ENCODE results near the gene SLC4A1.

SLC4A1 gene

DNA sequence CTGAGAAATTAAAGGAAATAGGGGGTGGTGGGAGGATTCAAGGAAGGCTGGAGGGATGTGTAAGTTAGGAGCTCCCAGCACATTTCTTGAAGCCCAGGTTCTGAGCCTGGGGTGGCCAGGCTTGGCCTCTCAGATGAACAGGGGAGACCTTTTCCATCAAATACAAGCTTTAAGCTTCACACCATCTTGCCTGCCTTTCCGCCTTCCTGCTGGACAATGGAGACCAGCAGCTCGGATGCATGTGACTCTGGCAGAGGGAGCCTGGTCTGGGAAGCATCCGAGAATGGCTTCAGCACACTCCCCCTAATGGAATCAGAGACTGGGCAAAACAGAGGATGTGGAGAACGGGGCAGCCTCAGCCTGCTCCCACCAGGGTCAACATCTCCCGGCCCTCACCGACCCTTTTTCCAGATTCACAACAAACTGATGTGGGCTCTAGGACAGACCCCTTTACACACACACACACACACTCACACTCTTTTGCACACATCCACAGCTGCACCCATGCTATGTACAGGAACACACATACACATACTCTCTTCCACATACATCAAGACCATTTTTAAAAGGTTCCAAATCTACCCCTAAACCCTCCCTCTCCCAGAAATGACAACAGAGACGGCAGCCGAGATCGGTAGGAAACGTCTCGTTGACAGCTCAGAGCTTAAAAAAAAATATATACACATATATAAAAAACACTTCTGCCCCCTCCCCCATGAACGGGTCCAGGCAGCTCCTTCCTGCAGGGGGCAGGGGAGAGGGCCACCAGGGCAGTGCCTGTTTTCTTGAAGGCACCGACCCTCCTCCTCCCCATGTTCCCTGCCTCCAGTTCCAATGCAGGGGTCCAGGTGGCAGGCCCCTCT lies 61.7 kb downstream of the SLC4A1 start:
- no peak overlapping the region for H3K4me3 ChIP-seq (ENCODE audit: low read length)
- DNase-seq (ENCODE audit: low read depth), result no peak
- TF ChIP-seq, protein P1, sequence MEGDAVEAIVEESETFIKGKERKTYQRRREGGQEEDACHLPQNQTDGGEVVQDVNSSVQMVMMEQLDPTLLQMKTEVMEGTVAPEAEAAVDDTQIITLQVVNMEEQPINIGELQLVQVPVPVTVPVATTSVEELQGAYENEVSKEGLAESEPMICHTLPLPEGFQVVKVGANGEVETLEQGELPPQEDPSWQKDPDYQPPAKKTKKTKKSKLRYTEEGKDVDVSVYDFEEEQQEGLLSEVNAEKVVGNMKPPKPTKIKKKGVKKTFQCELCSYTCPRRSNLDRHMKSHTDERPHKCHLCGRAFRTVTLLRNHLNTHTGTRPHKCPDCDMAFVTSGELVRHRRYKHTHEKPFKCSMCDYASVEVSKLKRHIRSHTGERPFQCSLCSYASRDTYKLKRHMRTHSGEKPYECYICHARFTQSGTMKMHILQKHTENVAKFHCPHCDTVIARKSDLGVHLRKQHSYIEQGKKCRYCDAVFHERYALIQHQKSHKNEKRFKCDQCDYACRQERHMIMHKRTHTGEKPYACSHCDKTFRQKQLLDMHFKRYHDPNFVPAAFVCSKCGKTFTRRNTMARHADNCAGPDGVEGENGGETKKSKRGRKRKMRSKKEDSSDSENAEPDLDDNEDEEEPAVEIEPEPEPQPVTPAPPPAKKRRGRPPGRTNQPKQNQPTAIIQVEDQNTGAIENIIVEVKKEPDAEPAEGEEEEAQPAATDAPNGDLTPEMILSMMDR (conservative IDR thresholded peaks at IDR 0.05; ENCODE audit: low read length), result peak; percentile 25; the same call in 1 of the 2 replicates

DNA sequence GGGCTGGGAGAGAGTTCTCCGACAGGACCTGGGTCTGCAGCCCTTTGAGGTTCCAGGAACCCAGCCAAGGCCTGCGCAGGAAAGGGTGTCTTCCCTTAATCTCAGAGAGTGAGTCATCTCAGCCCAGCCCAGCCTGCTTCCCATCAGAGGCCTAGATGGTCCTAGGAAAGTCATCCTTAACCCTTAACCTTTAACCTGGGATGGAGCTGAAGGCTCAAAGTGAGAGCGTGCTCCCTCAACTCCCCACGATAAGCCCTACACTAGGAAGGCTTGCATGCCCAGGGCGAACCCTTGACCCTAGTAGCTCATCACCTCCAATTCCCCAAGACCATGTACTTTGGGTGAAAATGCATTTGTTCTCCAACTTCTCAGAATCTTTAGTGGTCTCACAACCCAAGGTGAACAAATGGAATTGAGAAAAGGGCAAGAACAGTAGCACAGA lies 63.5 kb downstream of the SLC4A1 start:
- DNase-seq (ENCODE audit: low read depth), result peak; percentile 43
- H3K4me3 ChIP-seq (ENCODE audit: low read length), result no peak overlapping the region
- TF ChIP-seq, protein P1 (conservative IDR thresholded peaks at IDR 0.05; ENCODE audit: low read length), result no peak

DNA sequence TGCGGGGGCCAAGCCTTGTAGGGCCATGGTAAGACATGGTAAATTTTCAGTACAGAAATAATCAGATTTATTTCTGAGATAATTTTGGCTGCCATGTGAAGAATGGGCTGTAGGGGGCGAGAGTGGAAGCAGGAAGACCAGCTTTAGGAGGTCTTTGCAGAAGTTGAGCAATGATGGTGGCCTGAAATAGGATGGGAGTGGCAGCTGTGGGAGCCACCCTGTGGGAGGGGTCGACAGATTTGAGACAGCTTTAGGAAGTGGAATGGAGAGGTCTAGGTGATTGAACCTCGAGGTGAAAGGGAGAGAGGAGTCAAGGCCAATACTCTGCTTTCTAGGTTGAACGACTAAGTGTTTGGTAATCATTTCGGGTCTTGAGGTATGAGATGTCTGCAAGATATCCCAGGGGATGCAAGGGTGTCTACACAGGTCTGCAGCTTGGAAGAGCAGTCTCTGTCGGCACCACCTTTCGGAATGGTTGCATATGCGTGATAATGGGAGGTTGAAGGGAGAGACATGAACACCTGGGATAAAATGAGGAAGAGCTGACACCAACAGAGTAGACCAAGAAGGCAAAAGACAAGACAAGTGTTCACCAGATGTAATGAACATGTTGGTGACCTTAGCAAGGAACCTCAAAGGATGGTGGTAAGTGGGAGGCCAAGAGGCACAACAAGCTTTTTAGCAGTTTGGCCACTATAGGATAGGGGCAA lies 64.0 kb downstream of the SLC4A1 start:
- DNase-seq (ENCODE audit: low read depth), result peak; percentile 49
- TF ChIP-seq, protein P1 (conservative IDR thresholded peaks at IDR 0.05; ENCODE audit: low read length), result peak; percentile 81
- no peak overlapping the region for H3K4me3 ChIP-seq (ENCODE audit: low read length)

DNA sequence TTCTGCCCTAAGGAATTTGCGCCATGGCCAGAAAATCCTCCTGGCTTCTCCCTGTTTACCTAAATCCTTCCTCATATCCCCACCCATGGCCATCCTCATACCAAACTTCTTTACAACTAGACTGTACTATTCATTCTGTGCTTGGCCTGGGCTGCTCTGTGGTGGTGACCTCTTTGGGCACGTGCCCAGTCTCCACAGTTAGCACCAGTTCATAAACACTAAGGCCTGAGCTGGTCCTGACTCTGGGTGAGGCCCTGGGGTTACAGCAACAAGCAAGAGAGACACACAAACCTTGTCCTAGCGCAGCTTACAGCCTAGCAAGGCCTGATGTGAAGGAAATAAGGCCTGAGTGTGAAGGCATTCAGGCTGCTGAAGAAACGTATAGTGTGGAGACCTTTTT lies 65.2 kb downstream of the SLC4A1 start:
- TF ChIP-seq, protein P1 (conservative IDR thresholded peaks at IDR 0.05; ENCODE audit: low read length), result no peak
- no peak overlapping the region for H3K4me3 ChIP-seq (ENCODE audit: low read length)
- no peak for DNase-seq (ENCODE audit: low read depth)

DNA sequence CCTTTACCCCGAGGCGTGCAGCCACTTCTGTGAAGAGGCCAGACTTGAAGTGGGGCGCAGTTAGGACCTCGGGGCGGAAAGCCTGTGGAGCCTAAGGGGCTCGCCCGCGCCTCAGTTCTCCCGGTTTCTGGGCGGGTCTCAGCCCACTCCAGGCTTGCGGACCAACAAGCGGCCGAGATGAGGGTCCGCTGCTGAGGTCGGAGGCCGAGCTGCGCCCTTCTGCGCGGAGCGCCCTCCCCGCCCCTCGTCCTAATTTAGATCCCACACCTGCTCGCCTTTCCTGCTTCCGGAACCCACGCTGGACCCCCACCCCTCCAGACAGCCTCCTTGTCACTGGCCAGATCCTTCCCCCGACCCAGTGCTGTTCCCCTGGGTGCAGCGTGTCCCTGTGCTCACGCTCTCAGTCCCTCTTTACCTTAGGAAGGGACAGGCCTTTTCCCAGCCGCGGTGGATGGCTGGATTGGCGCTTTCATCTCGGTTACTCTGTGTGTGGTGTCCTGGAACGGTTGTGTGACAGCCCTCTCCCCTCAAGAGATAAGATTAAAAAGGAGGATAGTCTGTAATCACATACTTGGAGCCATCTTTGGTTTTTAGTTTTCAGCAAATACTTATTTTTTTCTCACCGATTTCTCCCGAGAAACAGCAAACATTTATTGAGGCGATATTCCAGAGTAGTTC lies 67.3 kb downstream of the SLC4A1 start:
- TF ChIP-seq, protein P1 (conservative IDR thresholded peaks at IDR 0.05; ENCODE audit: low read length), result no peak

DNA sequence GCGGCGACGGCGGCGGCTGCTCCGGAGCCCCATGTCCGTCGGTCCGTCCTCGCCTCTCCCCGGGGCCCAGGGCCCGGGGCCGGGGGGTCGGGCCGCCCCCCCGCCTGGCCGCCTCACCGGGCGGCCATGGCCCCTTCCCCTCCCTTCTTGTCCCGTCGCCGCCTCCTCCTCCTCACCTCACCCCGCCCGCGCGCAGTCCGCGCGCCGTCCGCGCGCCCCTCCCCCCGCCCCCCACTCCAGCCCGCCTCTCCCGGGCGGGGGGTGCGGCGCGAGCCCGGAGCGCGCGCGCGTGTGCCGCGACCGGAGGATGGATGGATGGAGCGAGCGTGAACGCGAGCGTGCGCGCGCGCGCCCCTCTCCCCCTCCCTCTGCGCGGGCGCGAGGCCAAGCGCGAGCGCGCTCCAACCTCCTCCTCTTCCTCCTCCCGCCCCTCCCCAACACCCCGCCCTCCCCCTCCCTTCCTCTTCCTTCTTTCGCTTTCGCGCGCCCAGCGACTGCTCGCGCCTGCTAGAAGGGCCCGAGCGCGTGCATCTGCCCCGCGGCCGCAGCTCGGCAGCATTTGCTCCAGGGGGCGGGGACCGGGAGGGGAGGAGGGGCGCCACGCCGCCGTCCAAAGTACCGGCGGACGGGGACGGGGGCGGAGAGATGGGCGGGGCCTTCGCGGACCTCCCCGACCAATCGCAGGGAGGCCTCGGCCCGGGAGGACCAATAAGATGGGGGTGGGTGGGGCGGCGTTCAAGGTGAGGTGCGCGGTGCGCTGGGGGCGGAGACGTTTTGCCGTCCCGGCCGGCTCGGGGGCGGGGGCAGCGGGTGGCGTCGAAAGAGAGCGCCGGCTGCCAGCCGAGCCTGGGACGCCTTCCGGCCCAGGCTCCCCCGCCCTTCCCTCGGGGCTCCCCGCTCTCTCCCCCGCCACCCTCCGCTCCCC lies 68.1 kb downstream of the SLC4A1 start, which contains the start of gene ATXN7L3:
Gene ATXN7L3, minus strand, starts transcription at position 332 of the 925 bp plus-strand sequence. CDS start 1,814 bp downstream, outside the sequence.
- TF ChIP-seq, protein P1 (conservative IDR thresholded peaks at IDR 0.05; ENCODE audit: low read length), result no peak
- H3K4me3 ChIP-seq (ENCODE audit: low read length), result peak within 1 kb of the TSS; percentile 82
- peak; percentile 98 for DNase-seq (ENCODE audit: low read depth)

More for the DNA sequence above, 67.3 kb downstream of the SLC4A1 start:
- no peak for DNase-seq (ENCODE audit: low read depth)
- peak overlapping the region; percentile 76 for H3K4me3 ChIP-seq (ENCODE audit: low read length)

Data from AG10803 (cell line).